ENCODE measurements around the gene GBX1. TPM values are rescaled to one million over a fixed set of nuclear protein-coding genes. Genes with fewer than 3 reads are reported as not detected.

GBX1 gene
- total RNA-seq, 1 donor from 2014 or later = not detected

GRCh38 chr7:151118108-151119054, 49.1 kb downstream of the GBX1 start:
- H3K27ac Mint-ChIP-seq = no peak overlapping the region

GRCh38 chr7:151117565-151117964, 49.9 kb downstream of the GBX1 start:
- no peaks in the 10 kb centered on the region for H3K9me3 Mint-ChIP-seq
- peaks cover 9% of the 10 kb centered on the region for H3K27me3 Mint-ChIP-seq (ENCODE audit: insufficient read depth, low read depth)
- DNase-seq (ENCODE audit: low spot score) = no peak
- no peak overlapping the region for H3K27ac Mint-ChIP-seq
- Histone ChIP-seq H2AFZ (replicated peaks) (no peak overlapping the region), H3F3A (ENCODE audit: low read depth) (peaks cover 22% of the 10 kb centered on the region), H3K36me3 (no peaks in the 10 kb centered on the region), H3K9me3 (ENCODE audit: low read depth) (no peaks in the 10 kb centered on the region), H3K4me3 (no peak overlapping the region), H3K4me1 (peaks cover 20% of the 10 kb centered on the region), H3K27ac (no peak overlapping the region), H3K4me2 (no peak overlapping the region), H4K20me1 (ENCODE audit: low read depth) (peaks cover 76% of the 10 kb centered on the region), H3K9ac (no peak overlapping the region), H3K27me3 (peaks cover 17% of the 10 kb centered on the region), H3K79me2 (ENCODE audit: low read depth) (peaks cover 34% of the 10 kb centered on the region)
- H3K36me3 Mint-ChIP-seq = peaks cover 12% of the 10 kb centered on the region
- TF ChIP-seq CTCF (IDR thresholded peaks at IDR 0.05) = no peak
- no peak for TF ChIP-seq EZH2 (IDR thresholded peaks at IDR 0.05)
- no peak for TF ChIP-seq EZH2phosphoT487 (IDR thresholded peaks at IDR 0.05)
- H3K4me1 Mint-ChIP-seq = peaks cover 24% of the 10 kb centered on the region
- no peak overlapping the region for H3K4me3 Mint-ChIP-seq

More at GRCh38 chr7:151118108-151119054, 49.1 kb downstream of the GBX1 start:
- H3K9me3 Mint-ChIP-seq = no peaks in the 10 kb centered on the region
- peaks cover 5% of the 10 kb centered on the region for H3K27me3 Mint-ChIP-seq (ENCODE audit: insufficient read depth, low read depth)
- H4K20me1 ChIP-seq (ENCODE audit: low read depth) = peaks cover 72% of the 10 kb centered on the region
- H3K4me3 ChIP-seq = no peak overlapping the region
- no peaks in the 10 kb centered on the region for H3K9me3 ChIP-seq (ENCODE audit: low read depth)
- peaks cover 18% of the 10 kb centered on the region for H3K4me1 Mint-ChIP-seq
- H3K4me1 ChIP-seq = peaks cover 18% of the 10 kb centered on the region
- H3K27me3 ChIP-seq = peaks cover 17% of the 10 kb centered on the region
- TF ChIP-seq CTCF (IDR thresholded peaks at IDR 0.05) = no peak
- no peak for TF ChIP-seq EZH2 (IDR thresholded peaks at IDR 0.05)
- no peak for TF ChIP-seq EZH2phosphoT487 (IDR thresholded peaks at IDR 0.05)
- peaks cover 12% of the 10 kb centered on the region for H3K36me3 Mint-ChIP-seq
- no peak overlapping the region for H2AFZ ChIP-seq (replicated peaks)
- no peak for DNase-seq (ENCODE audit: low spot score)
- H3K36me3 ChIP-seq = no peaks in the 10 kb centered on the region
- no peak overlapping the region for H3K27ac ChIP-seq
- peaks cover 30% of the 10 kb centered on the region for H3K79me2 ChIP-seq (ENCODE audit: low read depth)
- peaks cover 20% of the 10 kb centered on the region for H3F3A ChIP-seq (ENCODE audit: low read depth)
- peak overlapping the region; percentile 8 for H3K4me3 Mint-ChIP-seq
- H3K9ac ChIP-seq = no peak overlapping the region
- no peak overlapping the region for H3K4me2 ChIP-seq

GRCh38 chr7:151116603-151117440, 50.7 kb downstream of the GBX1 start:
- DNase-seq (ENCODE audit: low spot score) = no peak
- Histone ChIP-seq H3K9ac (no peak overlapping the region), H3K79me2 (ENCODE audit: low read depth) (peaks cover 42% of the 10 kb centered on the region), H2AFZ (replicated peaks) (no peak overlapping the region), H3K4me1 (peaks cover 20% of the 10 kb centered on the region), H3F3A (ENCODE audit: low read depth) (peaks cover 22% of the 10 kb centered on the region), H3K36me3 (no peaks in the 10 kb centered on the region), H4K20me1 (ENCODE audit: low read depth) (peaks cover 83% of the 10 kb centered on the region), H3K27me3 (peaks cover 17% of the 10 kb centered on the region), H3K9me3 (ENCODE audit: low read depth) (no peaks in the 10 kb centered on the region), H3K27ac (no peak overlapping the region), H3K4me3 (no peak overlapping the region), H3K4me2 (peak overlapping the region; percentile 78)
- peaks cover 11% of the 10 kb centered on the region for H3K36me3 Mint-ChIP-seq
- H3K4me1 Mint-ChIP-seq = peaks cover 31% of the 10 kb centered on the region
- H3K4me3 Mint-ChIP-seq = no peak overlapping the region
- no peak for TF ChIP-seq EZH2phosphoT487 (IDR thresholded peaks at IDR 0.05)
- TF ChIP-seq EZH2 (IDR thresholded peaks at IDR 0.05) = no peak
- no peak for TF ChIP-seq CTCF (IDR thresholded peaks at IDR 0.05)
- no peaks in the 10 kb centered on the region for H3K9me3 Mint-ChIP-seq
- no peak overlapping the region for H3K27ac Mint-ChIP-seq
- H3K27me3 Mint-ChIP-seq (ENCODE audit: insufficient read depth, low read depth) = peaks cover 9% of the 10 kb centered on the region

Data from neural progenitor cell (in vitro differentiated cells).